Neural progenitor cell (in vitro differentiated cells): ENCODE measurements around the gene GSAP.

ENCODE experiments used
- CTCF ChIP-seq: fragments of 200-600 bp; sonication (generic); IDR thresholded peaks from 2 replicates; pipeline ENCODE4 v1.5.1; 2017; ENCODE audit warnings: antibody characterized with exemption, mild to moderate bottlenecking
- EZH2 ChIP-seq: fragments of 200-600 bp; sonication (generic); IDR thresholded peaks from 2 replicates; pipeline ENCODE4 v1.6.1; 2017; ENCODE audit warnings: antibody characterized with exemption, mild to moderate bottlenecking, moderate library complexity

- no peak for TF ChIP-seq CTCF
- TF ChIP-seq EZH2, result no peak
These were observed 95.4 kb downstream of the GSAP start for GRCh38 chr7:77320714-77321113.
